B cell (primary cell): ENCODE data around the gene EXOC4. TPM values are rescaled to one million over a fixed set of nuclear protein-coding genes. Genes with fewer than 3 reads are reported as not detected.

Source experiments
- ATAC-seq: fragments of 200-7000 bp; cut with Tn5 transposase; one replicate; pipeline ENCODE4 v1.10.0; 2021; ENCODE audit warnings: low read depth, mild to moderate bottlenecking, moderate number of reproducible peaks, moderate library complexity
- CTCF ChIA-PET: fragments of 350-600 bp; sonication (Branson Sonifier 250); formaldehyde crosslinking; loops from one replicate; lab custom pipeline; 2021; ENCODE audit warnings: antibody characterized with exemption, inconsistent platforms; lab: Charles Lee
- POLR2A ChIA-PET: fragments of 350-600 bp; sonication (Branson Sonifier 250); formaldehyde crosslinking; loops from one replicate; lab custom pipeline; 2021; ENCODE audit warnings: antibody characterized with exemption; lab: Charles Lee
- DNase-seq: peaks from one replicate; pipeline ENCODE4 v3.0.0; 2013
- H2AFZ ChIP-seq: 2 replicates; pipeline ENCODE4 v1.6.1; 2012; ENCODE audit warnings: mild to moderate bottlenecking, low read depth, low read length; ENCODE audit not compliant: insufficient read depth, poor library complexity, severe bottlenecking
- H3K27ac ChIP-seq, 2 donors: 1 replicate in 1 of 2; 2 replicates in 1 of 2; pipeline ENCODE4 v1.5.1; 2012 to 2013; ENCODE audit warnings: low read length in 2 of 2, mild to moderate bottlenecking in 2 of 2, moderate library complexity in 1 of 2
- H3K27me3 ChIP-seq, 4 experiments: fragments of 200-600 bp in 1 of 4; sonication (generic) in 1 of 4; replicated peaks in 1 of 4; 1 replicate in 2 of 4; 2 replicates in 2 of 4; pipeline versions ENCODE4 v1.6.1 to v1.7.0; 2013 to 2016; ENCODE audit warnings: low read length in 3 of 4, mild to moderate bottlenecking in 2 of 4, mixed read lengths in 1 of 4, moderate library complexity in 1 of 4; ENCODE audit not compliant: insufficient read depth in 4 of 4, control insufficient read depth in 3 of 4; ENCODE audit errors: control extremely low read depth in 1 of 4
- H3K36me3 ChIP-seq, 2 experiments: replicated peaks in 1 of 2; 1 replicate in 1 of 2; 2 replicates in 1 of 2; pipeline versions ENCODE4 v1.6.1 to v1.7.1; 2013; ENCODE audit warnings: low read length in 1 of 2; ENCODE audit not compliant: insufficient read depth in 2 of 2, control insufficient read depth in 1 of 2; ENCODE audit errors: control extremely low read depth in 1 of 2, extremely low read depth in 1 of 2
- H3K4me1 ChIP-seq, 2 donors: fragments of 200-600 bp in 1 of 2; sonication (generic) in 1 of 2; 1 replicate in 1 of 2; 2 replicates in 1 of 2; pipeline versions ENCODE4 v1.5.1 to v1.6.1; 2013 to 2017; ENCODE audit warnings: low read length in 2 of 2; ENCODE audit not compliant: control insufficient read depth in 2 of 2, insufficient read depth in 2 of 2
- H3K4me2 ChIP-seq: replicated peaks from 2 replicates; pipeline ENCODE3; 2012; ENCODE audit warnings: mild to moderate bottlenecking, low read depth, low read length; ENCODE audit not compliant: poor library complexity, severe bottlenecking
- H3K4me3 ChIP-seq, 5 experiments: fragments of 200-600 bp in 1 of 5; sonication (generic) in 1 of 5; 1 replicate in 3 of 5; 2 replicates in 2 of 5; pipeline versions ENCODE4 v1.5.1 to v1.7.0; 2011 to 2016; ENCODE audit warnings: low read length in 4 of 5, mild to moderate bottlenecking in 4 of 5, low read depth in 2 of 5, control low read depth in 1 of 5, moderate library complexity in 1 of 5; ENCODE audit not compliant: insufficient read depth in 1 of 5; ENCODE audit errors: control extremely low read depth in 1 of 5, extremely low read depth in 1 of 5
- H3K79me2 ChIP-seq: fragments of 200-600 bp; sonication (generic); one replicate; pipeline ENCODE4 v1.6.0; 2016; ENCODE audit warnings: low read length; ENCODE audit not compliant: control insufficient read depth, insufficient read depth
- H3K9ac ChIP-seq: fragments of 200-600 bp; sonication (generic); 2 replicates; pipeline ENCODE4 v1.6.1; 2017; ENCODE audit warnings: mild to moderate bottlenecking, low read length, moderate library complexity
- H3K9me3 ChIP-seq, 3 donors: one replicate each; pipeline versions ENCODE4 v1.6.1 to v1.7.1; 2013; ENCODE audit warnings: low read length in 2 of 3; ENCODE audit not compliant: control insufficient read depth in 2 of 3, insufficient read depth in 1 of 3; ENCODE audit errors: control extremely low read depth in 1 of 3
- H4K20me1 ChIP-seq: 2 replicates; pipeline ENCODE4 v1.6.0; 2012; ENCODE audit warnings: mild to moderate bottlenecking, low read length; ENCODE audit not compliant: insufficient read depth, control insufficient read depth, poor library complexity, severe bottlenecking
- H3K27ac Mint-ChIP-seq: one replicate; pipeline ENCODE4 v1.8.0; 2021; ENCODE audit warnings: mixed read lengths
- H3K27me3 Mint-ChIP-seq: one replicate; pipeline ENCODE4 v1.8.0; 2021; ENCODE audit warnings: mixed read lengths
- H3K4me1 Mint-ChIP-seq: one replicate; pipeline ENCODE4 v1.8.0; 2021; ENCODE audit warnings: mixed read lengths
- H3K4me3 Mint-ChIP-seq: one replicate; pipeline ENCODE4 v1.8.0; 2021; ENCODE audit warnings: mixed read lengths
- H3K9me3 Mint-ChIP-seq: one replicate; pipeline ENCODE4 v1.8.0; 2022; ENCODE audit warnings: mixed read lengths; ENCODE audit not compliant: insufficient read depth
- EZH2 ChIP-seq: IDR thresholded peaks from 2 replicates; pipeline ENCODE4 v1.6.1; 2012; ENCODE audit warnings: borderline replicate concordance, low read depth, mild to moderate bottlenecking, moderate library complexity, low read length; ENCODE audit not compliant: insufficient read depth, poor library complexity, severe bottlenecking
- WGBS: methylation state at CpG from one replicate; pipeline ENCODE4 v1.1.5; 2013; ENCODE audit warnings: missing lambda C conversion rate; ENCODE audit not compliant: insufficient coverage; 5-methylcytosine and 5-hydroxymethylcytosine counted together
- intact Hi-C: fragments of 100-400 bp; cut with micrococcal nuclease; formaldehyde crosslinking; loops from one replicate; pipeline ENCODE4 v1.10.0; 2022
- polyA plus RNA-seq: library from polyadenylated mRNA; depleted of rRNA; stranded (reverse); fragments of >200 nt; gene quantifications from 2 replicates; pipeline ENCODE4 v1.2.3, GENCODE V29; 2012
- total RNA-seq, 2 donors: library from RNA; stranded (reverse); fragments of 120-200 nt in 1 of 2; gene quantifications; 1 replicate in 1 of 2; 2 replicates in 1 of 2; pipeline versions ENCODE4 v1.2.3 to v1.2.4, GENCODE V29; 2013 to 2022
- TF ChIP-seq, protein P1 (sequence below): fragments of 200-600 bp; IDR thresholded peaks from one replicate; pipeline ENCODE4 v1.8.0; 2022; ENCODE audit warnings: antibody characterized with exemption, mild to moderate bottlenecking

EXOC4 gene
- total and polyA plus RNA-seq, 2 donors (not counting 1 experiment from before 2014, with no cell fraction given) = 16.7 to 135 TPM

DNA sequence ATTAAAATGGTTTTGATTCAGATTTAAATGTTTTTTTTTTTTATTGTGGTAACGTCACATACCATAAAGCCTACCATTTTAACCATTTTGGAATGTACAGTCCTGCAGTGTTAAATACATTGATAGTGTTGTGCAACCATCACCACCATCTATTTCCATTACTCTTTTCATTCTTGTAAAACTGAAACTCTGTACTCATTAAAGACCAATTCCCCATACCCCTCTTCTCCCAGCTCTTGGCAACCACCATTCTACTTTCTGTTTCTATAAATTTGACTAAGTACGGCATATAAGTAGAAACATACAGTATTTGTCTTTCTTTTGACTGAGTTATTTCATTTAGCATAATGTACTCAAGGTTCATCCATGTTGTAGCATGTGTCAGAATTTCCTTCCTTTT is 96.2 kb downstream of the EXOC4 start:
- POLR2A ChIA-PET = no interaction called here
- Histone ChIP-seq H3K36me3 (peaks cover 0 to 1% of the 10 kb centered on the region in 2 experiments), H3K9me3 (peaks cover 0 to 20% (median 3%) of the 10 kb centered on the region in 3 donors), H3K27ac (no peak overlapping the region), H3K4me2 (no peak overlapping the region), H3K4me3 (no peak overlapping the region), H3K79me2 (peaks cover 44% of the 10 kb centered on the region), H3K9ac (no peak overlapping the region), H2AFZ (no peak overlapping the region), H3K27me3 (no peaks in the 10 kb centered on the region), H4K20me1 (peaks cover 7% of the 10 kb centered on the region), H3K4me1 (no peaks in the 10 kb centered on the region)
- ATAC-seq (no peak), DNase-seq (no peak)
- WGBS = no CpG with 5 or more reads among the region's 2 CpGs
- Mint-ChIP-seq H3K27me3 (no peaks in the 10 kb centered on the region), H3K9me3 (peaks cover 7% of the 10 kb centered on the region), H3K27ac (no peak overlapping the region), H3K4me1 (no peaks in the 10 kb centered on the region), H3K4me3 (no peak overlapping the region)
- no peak for TF ChIP-seq EZH2
- TF ChIP-seq, protein P1, sequence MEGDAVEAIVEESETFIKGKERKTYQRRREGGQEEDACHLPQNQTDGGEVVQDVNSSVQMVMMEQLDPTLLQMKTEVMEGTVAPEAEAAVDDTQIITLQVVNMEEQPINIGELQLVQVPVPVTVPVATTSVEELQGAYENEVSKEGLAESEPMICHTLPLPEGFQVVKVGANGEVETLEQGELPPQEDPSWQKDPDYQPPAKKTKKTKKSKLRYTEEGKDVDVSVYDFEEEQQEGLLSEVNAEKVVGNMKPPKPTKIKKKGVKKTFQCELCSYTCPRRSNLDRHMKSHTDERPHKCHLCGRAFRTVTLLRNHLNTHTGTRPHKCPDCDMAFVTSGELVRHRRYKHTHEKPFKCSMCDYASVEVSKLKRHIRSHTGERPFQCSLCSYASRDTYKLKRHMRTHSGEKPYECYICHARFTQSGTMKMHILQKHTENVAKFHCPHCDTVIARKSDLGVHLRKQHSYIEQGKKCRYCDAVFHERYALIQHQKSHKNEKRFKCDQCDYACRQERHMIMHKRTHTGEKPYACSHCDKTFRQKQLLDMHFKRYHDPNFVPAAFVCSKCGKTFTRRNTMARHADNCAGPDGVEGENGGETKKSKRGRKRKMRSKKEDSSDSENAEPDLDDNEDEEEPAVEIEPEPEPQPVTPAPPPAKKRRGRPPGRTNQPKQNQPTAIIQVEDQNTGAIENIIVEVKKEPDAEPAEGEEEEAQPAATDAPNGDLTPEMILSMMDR = no peak
- intact Hi-C loops = no loop called here
- CTCF ChIA-PET = no interaction called here

DNA sequence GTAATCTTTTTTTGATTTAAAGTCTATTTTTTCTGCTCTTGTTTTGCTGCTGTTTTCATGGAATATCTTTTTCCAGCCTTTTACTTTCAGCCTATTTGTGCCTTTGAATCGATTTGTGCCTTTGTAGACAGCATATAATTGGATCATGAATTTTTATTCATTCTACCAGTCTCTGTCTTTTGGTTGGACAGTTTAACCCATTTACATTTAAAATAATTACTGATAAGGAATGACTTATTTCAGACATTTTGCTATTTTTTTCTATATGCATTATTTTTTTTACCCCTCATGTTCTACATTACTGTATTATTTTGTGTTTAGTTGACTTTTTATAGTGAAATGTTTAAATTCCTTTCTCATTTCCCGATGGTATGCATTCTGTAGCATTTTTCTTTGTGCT is 99.6 kb downstream of the EXOC4 start:
- DNase-seq = no peak
- Histone ChIP-seq H2AFZ (no peak overlapping the region), H4K20me1 (no peaks in the 10 kb centered on the region), H3K36me3 (peaks cover 4 to 5% of the 10 kb centered on the region in 2 experiments), H3K4me3 (no peak overlapping the region), H3K9me3 (peaks cover 0 to 20% (median 3%) of the 10 kb centered on the region in 3 donors), H3K27me3 (no peaks in the 10 kb centered on the region), H3K9ac (no peak overlapping the region), H3K79me2 (peaks cover 20% of the 10 kb centered on the region), H3K27ac (no peak overlapping the region), H3K4me1 (no peaks in the 10 kb centered on the region), H3K4me2 (no peak overlapping the region)
- Mint-ChIP-seq H3K4me1 (no peaks in the 10 kb centered on the region), H3K27ac (no peak overlapping the region), H3K9me3 (peaks cover 7% of the 10 kb centered on the region), H3K4me3 (no peak overlapping the region), H3K27me3 (no peaks in the 10 kb centered on the region)
- no CpG with 5 or more reads among the region's 2 CpGs for WGBS
- POLR2A ChIA-PET = no interaction called here
- no peak for ATAC-seq
- CTCF ChIA-PET = no interaction called here
- TF ChIP-seq, protein P1 = no peak
- TF ChIP-seq EZH2 = no peak
- intact Hi-C loops = no loop called here
